Measurements from ENCODE around the gene AFTPH. TPM values are rescaled to one million over a fixed set of nuclear protein-coding genes. Genes with fewer than 3 reads are reported as not detected.

The AFTPH gene
- total RNA-seq, 4 donors from 2014 or later, result 51.7 to 56.7 (median 53.2) TPM

DNA sequence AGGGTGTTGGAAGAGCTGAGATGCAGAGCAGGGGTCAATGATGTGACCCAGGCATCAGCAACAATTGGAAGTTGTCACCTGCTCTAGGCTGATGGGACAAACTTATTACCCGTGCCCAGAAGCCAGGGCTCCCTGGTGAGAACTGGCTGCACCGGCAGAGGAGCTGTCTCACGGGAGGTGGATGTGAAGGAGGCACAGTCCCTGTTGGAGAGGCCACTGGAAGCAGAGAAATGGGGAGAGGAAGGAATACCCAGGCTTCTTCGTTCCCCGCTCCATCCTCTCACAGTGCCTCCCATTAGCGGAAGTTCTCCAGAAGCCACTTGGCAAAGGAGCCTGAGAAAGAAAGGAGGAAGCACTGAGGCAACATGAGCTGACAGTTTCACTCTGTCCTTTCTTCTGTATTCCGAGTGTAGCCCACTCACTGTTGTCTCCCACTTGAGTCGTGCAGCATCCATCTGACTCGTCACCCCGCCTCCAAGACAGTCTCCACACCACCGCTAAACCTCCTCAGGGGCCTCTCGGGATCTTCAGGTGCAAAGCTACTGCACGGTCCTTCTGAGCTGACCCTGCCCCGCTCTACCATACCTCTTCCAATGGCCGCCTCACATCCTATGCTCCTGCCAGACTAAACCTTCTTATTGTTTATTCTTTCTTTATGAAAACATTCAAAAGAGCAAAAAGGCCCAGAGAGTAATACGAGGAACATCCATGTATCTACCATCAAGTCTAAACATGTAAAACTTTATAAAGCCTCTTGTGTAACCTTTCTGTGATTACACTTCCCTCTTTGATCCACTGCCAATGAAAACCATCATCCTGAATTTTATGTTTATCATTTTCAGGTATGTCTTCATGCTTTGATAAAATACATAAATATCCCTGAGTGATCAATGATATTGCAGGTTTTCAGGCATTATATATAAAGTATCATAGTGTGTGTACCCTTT, 19.1 kb upstream of the AFTPH start:
- intact Hi-C loops (cut with DNase I), result no loop called here
- H3K27ac ChIP-seq, result no peak overlapping the region
- no peak for DNase-seq
- H3K36me3 ChIP-seq, result no peaks in the 10 kb centered on the region
- no peaks in the 10 kb centered on the region for H3K4me1 ChIP-seq
- H3K27me3 ChIP-seq, result no peaks in the 10 kb centered on the region
- TF ChIP-seq, protein P1, sequence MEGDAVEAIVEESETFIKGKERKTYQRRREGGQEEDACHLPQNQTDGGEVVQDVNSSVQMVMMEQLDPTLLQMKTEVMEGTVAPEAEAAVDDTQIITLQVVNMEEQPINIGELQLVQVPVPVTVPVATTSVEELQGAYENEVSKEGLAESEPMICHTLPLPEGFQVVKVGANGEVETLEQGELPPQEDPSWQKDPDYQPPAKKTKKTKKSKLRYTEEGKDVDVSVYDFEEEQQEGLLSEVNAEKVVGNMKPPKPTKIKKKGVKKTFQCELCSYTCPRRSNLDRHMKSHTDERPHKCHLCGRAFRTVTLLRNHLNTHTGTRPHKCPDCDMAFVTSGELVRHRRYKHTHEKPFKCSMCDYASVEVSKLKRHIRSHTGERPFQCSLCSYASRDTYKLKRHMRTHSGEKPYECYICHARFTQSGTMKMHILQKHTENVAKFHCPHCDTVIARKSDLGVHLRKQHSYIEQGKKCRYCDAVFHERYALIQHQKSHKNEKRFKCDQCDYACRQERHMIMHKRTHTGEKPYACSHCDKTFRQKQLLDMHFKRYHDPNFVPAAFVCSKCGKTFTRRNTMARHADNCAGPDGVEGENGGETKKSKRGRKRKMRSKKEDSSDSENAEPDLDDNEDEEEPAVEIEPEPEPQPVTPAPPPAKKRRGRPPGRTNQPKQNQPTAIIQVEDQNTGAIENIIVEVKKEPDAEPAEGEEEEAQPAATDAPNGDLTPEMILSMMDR (IDR thresholded peaks at IDR 0.05), result no peak
- TF ChIP-seq POLR2A (IDR thresholded peaks at IDR 0.05), result no peak
- H3K4me3 ChIP-seq (replicated peaks in 1 of 3), result no peak overlapping the region
- WGBS, 2 donors, result 82 to 85% methylated on average over 16 of the region's 16 CpGs
- H3K9me3 ChIP-seq, result no peaks in the 10 kb centered on the region

DNA sequence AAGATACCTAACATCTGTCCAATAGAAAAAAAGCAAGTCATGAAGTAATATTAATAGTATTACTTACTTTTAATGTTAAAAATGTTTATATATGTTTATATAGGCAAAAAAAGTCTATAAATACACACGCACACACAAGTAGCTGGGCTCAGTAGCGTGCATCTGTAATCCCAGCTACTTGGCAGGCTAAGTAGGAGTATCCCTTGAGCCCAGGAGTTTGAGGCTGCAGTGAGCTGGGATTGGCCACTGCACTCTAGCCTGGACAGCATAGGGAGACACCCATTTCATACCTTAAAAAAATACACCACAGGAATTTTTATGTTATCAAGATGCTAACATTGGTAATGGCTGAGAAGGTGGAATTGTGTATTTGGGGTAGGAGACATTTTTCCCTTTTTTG, 17.4 kb upstream of the AFTPH start:
- TF ChIP-seq, protein P1 (IDR thresholded peaks at IDR 0.05), result no peak
- no peak for TF ChIP-seq POLR2A (IDR thresholded peaks at IDR 0.05)
- 70 to 90% methylated on average over 2 of the region's 2 CpGs for WGBS, 2 donors
- H3K4me3 ChIP-seq (replicated peaks in 1 of 3), result no peak overlapping the region
- H3K36me3 ChIP-seq, result no peaks in the 10 kb centered on the region
- H3K9me3 ChIP-seq, result no peaks in the 10 kb centered on the region
- no peak for DNase-seq
- intact Hi-C loops (cut with DNase I), result no loop called here
- no peaks in the 10 kb centered on the region for H3K27me3 ChIP-seq
- H3K27ac ChIP-seq, result no peak overlapping the region
- no peaks in the 10 kb centered on the region for H3K4me1 ChIP-seq

DNA sequence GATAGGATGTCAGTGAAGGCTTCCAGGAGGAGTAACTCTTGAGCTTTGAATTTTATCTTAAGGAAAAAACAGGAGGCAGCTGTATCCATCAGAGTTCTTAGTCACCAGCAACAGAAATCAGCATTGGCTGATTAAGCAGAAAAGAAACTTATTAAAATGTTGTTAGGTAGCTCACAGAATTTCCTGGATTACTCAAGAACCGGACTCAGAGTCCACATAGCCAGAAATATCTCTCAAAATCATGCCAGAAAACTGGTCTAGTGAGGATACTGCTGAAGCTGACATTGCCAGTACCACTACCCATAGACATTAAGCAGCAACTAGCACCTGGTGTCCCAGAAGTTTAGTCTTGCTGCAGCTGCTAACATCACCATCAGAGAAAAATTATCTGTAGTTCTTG, 10.1 kb upstream of the AFTPH start:
- no peak for DNase-seq
- Histone ChIP-seq H3K27ac (no peak overlapping the region), H3K36me3 (no peaks in the 10 kb centered on the region), H3K9me3 (no peaks in the 10 kb centered on the region), H3K4me1 (no peaks in the 10 kb centered on the region), H3K4me3 (replicated peaks in 1 of 3) (no peak overlapping the region), H3K27me3 (no peaks in the 10 kb centered on the region)
- intact Hi-C loops (cut with DNase I), result no loop called here
- no peak for TF ChIP-seq POLR2A (IDR thresholded peaks at IDR 0.05)
- TF ChIP-seq, protein P1 (IDR thresholded peaks at IDR 0.05), result no peak
- 33 to 43% methylated on average over 1 of the region's 1 CpG for WGBS, 2 donors

DNA sequence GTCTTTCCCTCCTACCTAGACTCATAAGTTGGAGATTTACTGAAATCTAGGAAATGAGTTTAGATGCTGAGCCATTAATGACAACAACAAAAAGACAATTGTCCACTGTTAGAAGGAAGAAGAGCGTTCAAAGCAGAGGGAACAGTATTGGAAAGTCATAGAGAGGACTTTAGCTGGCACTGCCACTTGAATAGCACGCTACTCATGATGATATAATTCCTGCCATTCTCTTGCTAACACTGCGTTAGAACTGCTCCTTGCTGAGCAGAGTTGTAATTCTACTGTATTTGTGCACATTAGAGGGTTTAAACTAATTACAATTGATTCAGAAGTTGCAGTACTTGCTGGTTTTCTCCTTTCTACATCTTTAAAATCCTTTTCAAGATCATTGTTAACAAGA, 9.0 kb upstream of the AFTPH start:
- no peak for DNase-seq

More for the DNA sequence above, 9.0 kb upstream of the AFTPH start:
- 72 to 74% methylated on average over 3 of the region's 3 CpGs for WGBS, 2 donors
- no peaks in the 10 kb centered on the region for H3K36me3 ChIP-seq
- intact Hi-C loops (cut with DNase I), result no loop called here
- TF ChIP-seq POLR2A (IDR thresholded peaks at IDR 0.05), result no peak
- TF ChIP-seq, protein P1 (IDR thresholded peaks at IDR 0.05), result no peak
- H3K27me3 ChIP-seq, result no peaks in the 10 kb centered on the region
- H3K27ac ChIP-seq, result no peak overlapping the region
- no peaks in the 10 kb centered on the region for H3K4me1 ChIP-seq
- H3K4me3 ChIP-seq (replicated peaks in 1 of 3), result no peak overlapping the region
- no peaks in the 10 kb centered on the region for H3K9me3 ChIP-seq
